AG04450 (cell line): Measurements from ENCODE around the gene APCDD1L. TPM values are rescaled to one million over a fixed set of nuclear protein-coding genes. Genes with fewer than 3 reads are reported as not detected.

Experiments
- CTCF ChIA-PET: fragments of 300-600, 350-600 bp; formaldehyde crosslinking; extraction: SDS; loops from one replicate; lab custom pipeline; 2022; ENCODE audit warnings: antibody characterized with exemption, inconsistent platforms; lab: Charles Lee
- POLR2A ChIA-PET: fragments of 350-600 bp; formaldehyde crosslinking; extraction: SDS; loops from one replicate; lab custom pipeline; 2021; ENCODE audit warnings: antibody characterized with exemption, inconsistent platforms; lab: Yijun Ruan, JAX
- DNase-seq: peaks from one replicate; pipeline ENCODE4 v3.0.0-alpha.2; 2011; ENCODE audit warnings: low read depth, low spot score
- H3K27ac ChIP-seq: one replicate; pipeline ENCODE4 v1.5.1; 2012; ENCODE audit warnings: low read depth, low read length, control low read depth
- H3K27me3 ChIP-seq: one replicate; pipeline ENCODE4 v1.6.0; 2012; ENCODE audit warnings: low read length; ENCODE audit not compliant: control insufficient read depth, insufficient read depth
- H3K4me3 ChIP-seq: 2 replicates; pipeline ENCODE4 v1.5.1; 2011; ENCODE audit warnings: mild to moderate bottlenecking, low read depth, low read length, control low read depth
- H3K9me3 ChIP-seq: 2 replicates; pipeline ENCODE4 v1.5.1; 2012; ENCODE audit warnings: low read length; ENCODE audit not compliant: control insufficient read depth, insufficient read depth
- polyA plus RNA-seq: library from polyadenylated mRNA; depleted of rRNA; stranded (reverse); fragments of >200 nt; gene quantifications from 2 replicates; pipeline ENCODE4 v1.2.3, GENCODE V29; 2011
- TF ChIP-seq, protein P1 (sequence below): IDR thresholded peaks from 2 replicates; pipeline ENCODE4 v1.5.1; 2011; ENCODE audit warnings: low read depth, low read length, control low read depth, inconsistent platforms

The APCDD1L gene
- polyA plus RNA-seq, 1 experiment: 8.6 TPM

DNA sequence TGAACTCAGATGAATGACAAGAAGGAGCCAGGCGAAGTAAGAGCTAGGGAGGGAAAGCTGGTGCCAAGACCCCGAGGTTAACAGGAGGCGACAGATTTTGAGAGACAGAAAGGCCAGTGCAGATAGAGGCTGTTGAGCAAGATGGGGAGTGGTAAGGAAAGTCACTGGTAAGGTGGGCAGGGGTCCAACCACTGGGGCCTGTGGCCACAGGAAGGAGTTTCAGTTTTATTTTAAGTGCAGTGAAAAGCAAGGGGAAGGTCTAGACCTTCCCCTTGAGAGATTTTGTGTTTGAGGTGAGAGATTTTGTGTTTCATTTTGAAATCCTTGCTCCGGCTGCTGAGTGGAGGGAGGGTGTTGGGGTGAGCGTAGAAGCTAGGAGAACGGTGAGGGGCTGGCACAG lies 41.8 kb upstream of the APCDD1L start:
- ChIA-PET CTCF (no interaction called here), POLR2A (interaction anchor here (1.1 kb wide), 1 partner anchor 15 kb away, joined by 7 read pairs; no protein-coding TSS in a partner anchor)
- DNase-seq: no peak
- TF ChIP-seq, protein P1, sequence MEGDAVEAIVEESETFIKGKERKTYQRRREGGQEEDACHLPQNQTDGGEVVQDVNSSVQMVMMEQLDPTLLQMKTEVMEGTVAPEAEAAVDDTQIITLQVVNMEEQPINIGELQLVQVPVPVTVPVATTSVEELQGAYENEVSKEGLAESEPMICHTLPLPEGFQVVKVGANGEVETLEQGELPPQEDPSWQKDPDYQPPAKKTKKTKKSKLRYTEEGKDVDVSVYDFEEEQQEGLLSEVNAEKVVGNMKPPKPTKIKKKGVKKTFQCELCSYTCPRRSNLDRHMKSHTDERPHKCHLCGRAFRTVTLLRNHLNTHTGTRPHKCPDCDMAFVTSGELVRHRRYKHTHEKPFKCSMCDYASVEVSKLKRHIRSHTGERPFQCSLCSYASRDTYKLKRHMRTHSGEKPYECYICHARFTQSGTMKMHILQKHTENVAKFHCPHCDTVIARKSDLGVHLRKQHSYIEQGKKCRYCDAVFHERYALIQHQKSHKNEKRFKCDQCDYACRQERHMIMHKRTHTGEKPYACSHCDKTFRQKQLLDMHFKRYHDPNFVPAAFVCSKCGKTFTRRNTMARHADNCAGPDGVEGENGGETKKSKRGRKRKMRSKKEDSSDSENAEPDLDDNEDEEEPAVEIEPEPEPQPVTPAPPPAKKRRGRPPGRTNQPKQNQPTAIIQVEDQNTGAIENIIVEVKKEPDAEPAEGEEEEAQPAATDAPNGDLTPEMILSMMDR: no peak
- Histone ChIP-seq H3K27me3 (no peaks in the 10 kb centered on the region), H3K27ac (no peak overlapping the region), H3K9me3 (no peaks in the 10 kb centered on the region), H3K4me3 (no peak overlapping the region)

- TF ChIP-seq, protein P1: no peak
Measured at GRCh38 chr20:58555078-58555765, 40.0 kb upstream of the APCDD1L start.

GRCh38 chr20:58554541-58554940 lies 39.3 kb upstream of the APCDD1L start:
- Histone ChIP-seq H3K4me3 (no peak overlapping the region), H3K9me3 (no peaks in the 10 kb centered on the region; the same call in 1 of the 2 replicates), H3K27ac (peak overlapping the region; percentile 21), H3K27me3 (no peaks in the 10 kb centered on the region)
- TF ChIP-seq, protein P1: no peak
- DNase-seq: no peak
- POLR2A ChIA-PET: interaction anchor here (0.6 to 0.7 kb wide), 2 partner anchors 18 to 40 kb away, joined by 3 to 5 read pairs; no protein-coding TSS in a partner anchor
- CTCF ChIA-PET: no interaction called here

More at GRCh38 chr20:58555078-58555765, 40.0 kb upstream of the APCDD1L start:
- Histone ChIP-seq H3K9me3 (no peaks in the 10 kb centered on the region; the same call in 1 of the 2 replicates), H3K27me3 (no peaks in the 10 kb centered on the region), H3K4me3 (no peak overlapping the region), H3K27ac (peak overlapping the region; percentile 21)
- POLR2A ChIA-PET: interaction anchor here (0.6 to 0.7 kb wide), 2 partner anchors 17 to 39 kb away, joined by 3 to 5 read pairs; no protein-coding TSS in a partner anchor
- peak; percentile 43 for DNase-seq
- CTCF ChIA-PET: interaction anchor here (1.1 to 1.3 kb wide), 2 partner anchors 96 to 319 kb away, joined by 3 read pairs; partner anchors contain the start of gene STX16

DNA sequence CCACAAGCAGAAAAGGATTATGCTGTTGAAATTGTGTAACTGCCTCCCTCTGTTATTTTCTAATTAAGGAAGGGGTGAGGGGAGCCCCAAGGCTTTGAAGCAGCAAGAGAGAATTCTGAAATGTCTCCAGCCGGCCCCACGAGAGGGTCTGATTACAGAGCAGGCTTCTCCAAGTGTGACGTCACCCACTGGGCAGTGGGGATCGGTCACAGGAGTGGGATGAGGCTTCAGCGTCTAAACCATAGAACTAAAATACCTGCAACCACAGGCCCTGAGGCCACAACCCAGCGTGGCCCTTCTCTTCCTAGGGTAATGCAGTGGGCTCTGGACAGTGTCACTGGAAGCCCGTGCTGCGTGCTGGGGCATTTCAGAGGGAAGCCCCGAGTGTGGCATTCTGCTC lies 38.6 kb upstream of the APCDD1L start:
- no peaks in the 10 kb centered on the region; the same call in 1 of the 2 replicates for H3K9me3 ChIP-seq
- CTCF ChIA-PET: no interaction called here
- peak; percentile 45 for DNase-seq

More for the DNA sequence above, 38.6 kb upstream of the APCDD1L start:
- Histone ChIP-seq H3K27me3 (no peaks in the 10 kb centered on the region), H3K27ac (peak overlapping the region; percentile 57), H3K4me3 (no peak overlapping the region)
- POLR2A ChIA-PET: no interaction called here
- TF ChIP-seq, protein P1: no peak
